Globus pallidus (tissue), 1 donor: ENCODE data around the gene ANKRD39.

ENCODE experiments used
- DNase-seq: peaks from one replicate; pipeline ENCODE4 v3.0.0-alpha.2; 2015; ENCODE audit warnings: low spot score

ANKRD39 gene

DNA sequence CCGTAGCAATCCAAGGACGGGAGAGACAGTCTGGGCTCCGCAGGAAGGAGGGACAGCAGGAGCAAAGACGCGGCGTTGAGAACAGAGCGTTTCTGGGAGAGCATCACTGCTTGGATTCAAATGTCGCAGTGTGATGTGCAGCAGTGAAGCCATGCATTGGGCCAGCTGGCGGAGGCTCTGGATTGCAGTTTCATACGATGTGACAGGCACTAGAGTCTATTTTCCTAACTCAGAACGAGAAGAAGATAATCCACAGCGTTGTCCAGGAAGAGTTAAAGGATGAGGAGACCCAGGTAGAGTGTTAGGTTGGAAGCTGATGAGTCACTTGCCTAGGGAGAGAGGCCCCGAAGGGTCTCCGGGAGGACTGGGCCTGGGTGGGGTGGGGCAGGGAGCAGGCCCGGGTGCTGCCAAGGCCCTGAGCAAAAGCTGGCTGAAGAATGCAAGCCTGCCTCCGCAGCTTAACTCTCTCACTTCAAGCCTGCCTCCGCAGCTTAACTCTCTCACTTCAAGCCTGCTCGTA, 29.7 kb upstream of the ANKRD39 start:
- DNase-seq, result no peak

DNA sequence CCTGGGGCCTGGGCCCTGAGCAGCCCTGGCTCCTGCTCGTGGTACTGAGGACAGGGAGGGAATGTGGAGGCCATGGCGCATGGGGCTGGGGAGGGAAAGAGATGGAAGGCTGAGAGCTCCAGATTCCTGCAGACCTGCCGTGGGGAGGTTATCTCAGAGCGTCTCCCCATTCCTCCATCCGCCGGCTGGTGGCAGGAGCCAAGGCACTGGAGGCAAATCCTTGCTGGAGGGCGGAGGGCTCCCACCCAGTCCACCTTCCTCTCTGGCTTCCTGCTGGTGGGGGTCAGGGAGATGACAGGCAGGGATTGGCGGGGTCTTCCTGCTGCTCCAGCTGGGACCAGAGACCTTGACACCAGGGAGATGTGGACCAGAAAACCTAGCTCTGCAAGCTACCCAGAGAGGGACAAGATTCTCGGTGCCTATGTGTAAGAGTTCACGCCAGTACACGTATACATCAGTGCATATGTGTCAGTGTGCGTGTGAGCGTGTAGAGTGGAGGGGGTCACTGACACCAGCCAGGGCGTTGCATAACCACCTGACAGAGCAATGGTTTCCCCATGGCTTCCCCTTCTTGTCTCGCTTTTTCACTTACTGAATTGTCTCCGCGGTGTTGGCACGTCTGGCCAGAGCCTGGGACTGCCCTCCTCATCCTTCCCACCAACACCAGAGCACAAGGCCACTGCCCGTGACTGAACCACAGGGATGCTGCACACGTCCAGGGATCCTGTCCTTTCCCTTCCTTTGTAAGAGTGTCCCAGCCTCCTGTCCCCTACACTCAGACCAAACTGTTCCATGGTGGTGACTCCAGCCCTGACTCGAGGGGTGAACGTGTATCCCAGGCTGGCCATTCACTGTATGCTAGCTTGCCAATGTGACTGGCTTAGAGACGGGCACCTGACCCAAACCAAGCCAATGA, 27.9 kb upstream of the ANKRD39 start:
- no peak for DNase-seq

DNA sequence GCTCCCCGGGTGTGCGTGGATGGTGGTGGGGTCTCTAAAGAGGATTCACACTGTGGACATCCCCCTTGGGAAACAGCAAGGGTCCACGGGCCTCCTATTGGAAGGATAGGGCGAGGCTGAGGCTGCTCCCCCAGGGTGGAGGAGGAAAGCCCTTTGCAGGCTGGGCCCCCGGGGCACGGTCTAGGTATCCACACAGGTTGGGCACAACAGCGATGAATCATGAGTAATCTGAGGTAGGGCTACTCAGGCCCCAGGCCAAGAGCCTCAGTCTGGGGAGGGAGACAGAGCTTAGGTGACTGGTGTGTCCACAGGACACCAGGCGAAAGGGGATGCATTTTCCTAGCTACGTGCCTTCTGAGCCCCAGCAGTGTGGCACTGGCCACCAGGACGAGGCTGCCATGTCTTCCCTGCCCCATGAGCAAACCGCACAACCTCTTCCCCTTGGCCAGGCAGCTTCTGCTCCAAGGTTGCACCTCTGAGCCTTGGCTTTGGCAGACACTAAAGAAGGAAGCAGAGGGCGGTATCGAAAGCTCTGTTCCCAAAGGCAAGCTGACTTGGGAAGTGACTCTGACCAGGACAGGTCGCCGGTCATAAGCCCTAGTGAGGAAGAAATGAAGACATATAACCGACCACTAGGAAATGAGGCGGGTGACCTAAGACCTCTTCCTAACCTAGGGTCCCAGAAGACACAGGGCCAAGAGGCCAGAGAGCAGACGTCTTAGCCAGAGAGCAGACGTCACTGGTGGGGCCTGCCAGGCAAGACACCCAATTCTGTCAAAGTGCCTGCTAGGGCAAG, 26.7 kb upstream of the ANKRD39 start:
- DNase-seq, result no peak

DNA sequence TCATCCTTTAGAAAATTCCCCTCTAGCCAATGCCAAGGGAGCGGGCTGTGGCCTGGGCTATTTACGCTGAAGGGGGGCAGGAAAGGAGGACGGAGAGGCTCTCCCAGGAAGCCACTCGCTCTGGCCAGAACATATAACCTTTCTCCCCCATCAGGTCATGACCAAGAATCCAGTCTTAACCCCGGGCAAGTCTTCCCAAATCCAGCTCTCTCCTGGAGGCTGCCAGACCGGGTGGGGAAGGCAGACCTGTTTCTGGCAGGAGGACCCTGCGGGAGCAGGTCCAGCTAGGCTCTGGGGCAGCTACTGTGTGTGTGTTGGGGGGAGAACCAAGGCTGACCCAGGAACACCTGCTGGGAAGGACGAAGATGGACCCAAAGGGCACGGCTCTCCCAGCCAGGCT, 25.5 kb upstream of the ANKRD39 start:
- DNase-seq, result no peak

DNA sequence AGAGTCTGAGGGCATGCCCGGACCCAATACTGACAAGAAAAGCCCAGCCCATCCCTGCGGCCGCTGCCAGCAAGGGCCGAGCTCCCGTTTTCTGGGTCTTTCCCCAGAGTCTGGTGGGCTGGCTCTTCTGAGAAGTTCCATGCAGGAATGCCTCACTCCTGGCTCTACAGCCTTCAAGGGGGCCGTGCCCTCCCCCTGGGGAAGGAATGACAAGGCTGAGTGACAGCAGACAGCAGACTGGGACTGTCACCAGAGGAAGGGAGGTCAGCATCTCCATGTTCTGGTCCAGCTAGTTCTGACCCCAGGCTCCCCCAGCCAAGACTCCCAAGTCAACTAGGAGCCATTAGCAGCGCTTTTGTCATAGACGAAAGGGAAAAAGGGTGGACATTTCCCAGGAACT, 25.1 kb upstream of the ANKRD39 start:
- no peak for DNase-seq

DNA sequence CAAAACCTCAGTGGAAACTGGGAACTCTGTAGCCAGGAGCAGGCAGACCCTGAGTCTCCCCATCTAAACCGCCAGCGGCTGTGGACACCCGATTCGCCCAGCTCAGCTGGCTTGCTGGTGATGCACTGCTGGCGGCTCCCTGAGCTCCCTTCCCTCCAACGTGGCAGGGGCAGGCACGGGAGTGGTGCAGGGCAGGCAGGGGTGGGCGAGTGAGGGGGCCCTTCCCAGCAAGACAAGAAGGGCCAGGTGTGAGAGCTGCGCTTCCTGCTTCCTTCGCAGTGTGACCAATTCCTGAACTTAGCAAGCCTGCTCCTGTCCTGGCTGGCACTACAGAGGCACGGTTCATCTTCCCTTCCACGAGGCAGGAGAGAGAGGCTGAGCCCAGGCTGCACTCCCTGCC, 24.4 kb upstream of the ANKRD39 start:
- no peak for DNase-seq

DNA sequence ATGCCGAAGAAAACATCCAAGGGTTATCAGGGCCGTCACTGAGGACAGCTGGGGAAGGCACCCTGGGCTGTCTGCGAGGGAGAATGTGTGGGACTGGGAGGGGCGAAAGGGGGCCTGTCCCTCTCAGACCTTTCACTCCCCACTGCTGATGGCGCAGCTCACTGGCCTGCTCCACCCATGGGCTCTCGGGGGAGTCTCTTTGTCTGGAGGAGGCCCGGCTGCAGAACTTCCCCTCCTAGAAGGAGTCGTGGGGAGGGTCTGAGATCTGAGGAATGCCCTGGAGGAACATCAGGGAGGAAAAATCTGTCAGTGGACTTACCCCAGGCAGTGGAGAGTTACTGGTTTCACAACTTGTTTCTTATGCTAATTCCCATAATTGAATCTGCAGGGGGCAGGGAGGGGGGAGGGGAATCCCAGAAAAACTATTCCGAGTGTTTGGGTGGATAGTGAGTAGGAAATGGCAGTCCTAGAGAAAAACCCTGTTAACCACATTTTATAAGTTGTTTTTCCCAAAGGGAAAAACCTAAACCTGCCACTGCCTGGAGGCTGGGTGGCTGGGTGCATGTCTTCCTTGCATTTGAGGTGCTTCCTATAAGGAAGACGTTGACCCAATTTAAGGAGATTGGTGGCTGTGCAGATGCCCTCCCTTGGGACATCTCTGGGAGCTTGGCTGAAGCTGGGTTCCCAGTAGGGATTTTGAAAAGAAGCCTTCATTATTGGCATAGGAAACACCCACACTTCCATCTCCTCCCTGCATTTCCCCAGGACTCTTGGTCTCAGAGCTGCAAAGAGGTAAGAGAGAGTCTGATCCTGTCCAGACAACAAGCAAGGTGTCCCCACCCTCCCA, 23.8 kb upstream of the ANKRD39 start:
- no peak for DNase-seq

DNA sequence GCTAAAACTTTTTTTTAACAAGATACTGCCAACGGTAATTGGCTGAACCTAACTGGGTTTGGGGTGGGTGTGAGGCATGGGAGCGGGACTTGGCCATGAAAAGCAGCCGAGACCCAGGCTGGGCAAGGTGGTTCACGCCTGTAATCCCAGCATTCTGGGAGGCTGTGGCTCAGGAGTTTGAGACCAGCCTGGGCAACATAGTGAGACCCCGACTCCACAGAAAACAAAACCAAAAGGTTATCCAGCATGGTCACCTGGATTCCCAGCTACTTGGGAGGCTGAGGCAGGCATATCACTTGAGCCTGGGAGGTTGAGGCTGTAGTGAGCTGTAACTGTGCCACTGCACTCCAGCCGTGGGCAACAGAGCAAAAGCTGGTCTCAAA, 23.1 kb upstream of the ANKRD39 start:
- DNase-seq, result no peak

DNA sequence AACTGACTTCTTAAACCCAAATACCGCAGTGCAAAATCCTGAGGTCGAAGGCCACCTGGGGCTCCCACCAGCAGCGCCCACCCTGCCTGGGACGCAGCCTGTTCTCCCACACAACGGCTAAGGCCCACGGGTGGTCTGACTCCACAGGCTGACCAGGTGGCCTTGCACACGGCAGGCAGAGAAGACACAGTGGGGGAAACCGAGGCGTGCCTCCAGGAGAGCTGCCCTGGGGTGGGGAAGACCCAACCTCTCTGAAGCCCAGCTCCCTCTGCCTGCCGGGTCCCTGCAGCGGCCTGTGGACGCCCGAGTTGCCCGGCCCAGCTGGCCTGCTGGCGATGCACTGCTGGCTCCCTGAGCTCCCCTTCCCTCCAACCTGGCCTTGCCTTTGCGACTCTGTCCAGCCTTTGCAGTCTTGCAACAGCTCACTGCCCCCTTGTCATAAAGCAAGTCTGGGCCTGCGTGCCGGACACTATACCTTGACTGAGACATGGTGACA, 21.8 kb upstream of the ANKRD39 start:
- no peak for DNase-seq

DNA sequence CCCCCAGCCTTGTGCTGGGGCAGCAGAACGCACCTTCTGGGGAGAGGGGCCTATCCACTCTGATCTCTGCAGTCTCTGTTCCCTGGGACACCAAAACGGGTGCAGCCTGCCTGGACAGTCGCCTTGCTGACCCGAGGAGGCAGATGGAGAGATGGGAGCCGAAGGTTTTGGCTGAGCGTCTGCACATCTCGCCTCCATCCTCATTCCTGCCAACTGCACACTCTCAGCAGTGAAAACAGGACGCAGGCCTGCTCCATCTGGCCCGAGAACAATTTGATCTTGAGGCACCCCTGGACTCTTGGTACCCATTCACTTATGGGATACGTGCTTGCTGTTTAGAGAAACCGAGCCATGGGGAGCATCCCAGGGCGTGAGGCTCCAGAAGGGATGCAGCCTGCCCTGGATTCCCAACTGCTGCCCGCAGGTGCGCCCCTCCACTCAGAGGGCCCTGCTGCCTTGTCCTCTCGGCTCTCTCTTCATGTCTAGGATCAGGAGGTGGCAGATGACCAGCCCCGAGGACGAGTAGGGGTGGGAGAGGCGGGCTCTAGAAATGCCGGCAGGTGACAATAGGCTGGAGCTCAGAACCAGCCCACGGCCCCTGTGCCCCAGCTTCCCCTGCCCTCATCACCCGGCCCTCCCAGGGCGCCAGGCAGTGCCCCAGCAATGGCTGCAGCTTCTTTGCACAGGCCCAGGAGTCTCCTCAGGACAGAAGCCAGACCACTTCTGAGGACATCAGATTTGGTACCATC, 21.2 kb upstream of the ANKRD39 start:
- DNase-seq, result no peak

DNA sequence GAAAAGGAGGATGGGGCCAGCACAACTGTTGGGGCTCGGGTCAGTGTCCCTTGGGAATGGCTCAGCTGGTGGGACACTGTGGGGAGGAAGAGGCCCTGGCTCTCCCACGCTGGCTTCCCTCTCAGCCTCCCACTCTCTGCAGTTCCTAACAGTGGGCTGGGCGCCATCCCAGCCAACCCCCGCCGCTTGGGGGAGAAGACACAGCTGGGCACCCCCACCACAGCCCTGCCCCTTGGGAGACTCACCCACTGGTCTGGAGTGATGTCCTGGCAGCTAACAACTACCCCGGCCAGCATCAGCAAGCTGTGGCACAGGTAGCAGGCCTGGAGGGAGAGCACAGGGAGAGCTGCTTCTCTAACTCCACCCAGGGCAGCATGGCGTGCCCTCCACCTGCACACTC, 20.4 kb upstream of the ANKRD39 start:
- DNase-seq, result no peak

DNA sequence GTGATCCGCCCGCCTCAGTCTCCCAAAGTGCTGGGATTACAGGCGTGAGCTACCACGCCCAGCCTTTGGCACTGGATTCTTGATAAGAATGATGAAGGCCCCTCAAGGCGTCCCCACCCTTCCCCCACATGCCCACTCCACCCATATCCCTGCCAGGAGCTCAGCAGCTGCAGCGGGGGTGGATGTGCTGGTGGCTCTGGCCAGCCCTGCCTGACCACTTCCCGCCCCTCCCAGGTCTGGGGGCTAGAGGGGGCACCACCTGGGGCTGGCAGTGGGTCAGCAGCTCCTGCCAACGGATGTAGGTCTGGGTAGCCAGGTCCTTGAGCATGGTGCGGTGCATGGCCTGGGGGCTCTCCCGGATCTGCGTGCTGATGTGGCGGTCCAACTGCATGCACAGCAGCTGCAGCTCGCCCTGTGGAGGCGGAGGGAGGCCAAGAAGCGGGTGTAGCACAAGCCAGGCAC, 19.8 kb upstream of the ANKRD39 start:
- no peak for DNase-seq

DNA sequence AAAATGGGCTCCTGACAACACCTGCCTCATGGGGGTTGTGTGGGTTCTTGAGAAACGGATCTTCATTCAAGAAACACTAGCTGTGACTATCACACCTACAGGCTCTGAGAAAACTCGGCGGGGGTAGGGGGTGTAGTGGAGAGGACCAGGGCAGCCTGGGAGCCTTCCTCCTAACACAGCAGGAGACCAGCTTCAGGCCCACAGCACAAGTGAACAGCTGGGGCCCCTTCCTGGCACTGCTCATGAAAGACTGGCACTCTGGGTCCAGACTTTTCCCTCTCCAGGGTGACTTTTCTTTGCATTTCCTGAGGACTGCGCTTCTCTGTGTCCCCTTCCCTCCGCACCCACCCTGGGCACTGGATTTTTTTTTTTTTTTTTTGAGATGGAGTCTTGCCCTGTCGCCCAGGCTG, 19.2 kb upstream of the ANKRD39 start:
- no peak for DNase-seq

DNA sequence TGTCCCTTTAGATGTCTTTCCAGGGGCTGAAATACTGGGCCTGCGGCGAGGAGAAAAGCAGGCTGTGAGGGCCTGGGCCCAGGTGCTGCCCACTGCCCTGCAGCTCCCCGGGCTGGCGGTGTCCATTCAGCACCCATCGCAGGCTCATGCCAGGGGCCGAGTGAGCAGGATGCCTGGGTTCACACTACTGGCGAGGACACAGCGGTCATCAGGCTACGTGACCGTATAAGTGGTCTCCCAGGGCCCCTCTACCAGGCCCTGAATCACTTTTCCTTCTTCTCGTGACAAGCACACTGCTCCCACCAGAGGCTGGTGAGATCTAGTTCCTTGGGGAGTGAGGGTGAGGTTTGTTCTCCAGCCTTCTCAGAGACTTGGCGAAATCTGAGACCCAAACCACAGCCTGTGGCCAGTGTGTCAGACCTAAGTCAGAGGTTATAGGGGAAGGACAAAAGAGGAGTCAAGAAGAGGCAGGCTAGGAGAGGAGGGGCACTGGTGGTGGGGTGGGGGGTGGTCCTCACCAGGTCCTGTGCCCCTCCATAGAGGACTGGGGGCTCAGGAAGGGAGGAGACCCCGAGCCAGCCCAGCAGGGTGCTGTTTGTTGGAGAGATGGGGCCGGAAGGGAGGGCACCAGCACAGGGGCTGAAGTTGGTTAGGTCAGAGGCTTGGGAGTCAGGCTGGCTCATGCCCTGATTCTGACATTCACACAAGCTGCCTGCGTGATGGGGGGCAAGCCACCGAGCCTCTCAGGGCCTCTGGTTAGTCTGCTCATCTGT, 18.6 kb upstream of the ANKRD39 start:
- DNase-seq, result no peak

DNA sequence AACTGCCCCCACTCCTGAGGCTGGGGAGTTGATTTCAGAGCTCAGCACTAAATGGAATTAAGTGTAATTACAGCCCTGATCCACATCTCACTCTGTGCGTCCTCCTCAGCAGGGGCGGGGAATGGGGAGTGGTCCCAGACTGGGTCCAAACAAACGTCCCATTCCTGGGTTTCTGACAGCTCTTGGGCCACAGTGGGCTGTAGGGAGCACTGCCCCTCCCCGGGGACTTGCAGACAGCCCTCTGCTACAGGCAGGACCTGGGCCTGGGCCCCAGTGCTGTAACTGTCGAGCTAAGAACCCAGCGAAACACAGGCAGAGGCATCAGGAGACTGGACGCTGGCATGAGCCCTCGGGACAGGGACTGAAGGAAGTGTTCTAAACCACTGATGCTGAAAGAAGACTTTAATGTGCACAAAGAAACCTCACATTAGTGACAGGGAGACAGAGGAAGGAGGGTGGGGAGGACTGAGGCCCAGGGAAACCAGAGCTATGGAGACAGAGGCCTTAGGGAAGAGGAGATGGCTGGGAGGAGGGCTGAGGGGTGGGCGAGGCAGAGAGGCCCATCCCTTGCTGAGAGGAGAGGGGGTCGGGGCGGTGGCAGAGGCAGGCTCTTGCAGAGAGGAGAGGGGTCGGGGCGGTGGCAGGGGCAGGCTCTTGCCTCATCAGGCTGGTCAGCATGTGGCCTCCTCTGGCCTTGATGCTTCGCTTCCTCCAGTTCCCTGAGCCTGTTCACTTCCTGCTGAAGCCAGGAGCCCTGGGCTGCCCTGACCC, 17.9 kb upstream of the ANKRD39 start:
- no peak for DNase-seq

DNA sequence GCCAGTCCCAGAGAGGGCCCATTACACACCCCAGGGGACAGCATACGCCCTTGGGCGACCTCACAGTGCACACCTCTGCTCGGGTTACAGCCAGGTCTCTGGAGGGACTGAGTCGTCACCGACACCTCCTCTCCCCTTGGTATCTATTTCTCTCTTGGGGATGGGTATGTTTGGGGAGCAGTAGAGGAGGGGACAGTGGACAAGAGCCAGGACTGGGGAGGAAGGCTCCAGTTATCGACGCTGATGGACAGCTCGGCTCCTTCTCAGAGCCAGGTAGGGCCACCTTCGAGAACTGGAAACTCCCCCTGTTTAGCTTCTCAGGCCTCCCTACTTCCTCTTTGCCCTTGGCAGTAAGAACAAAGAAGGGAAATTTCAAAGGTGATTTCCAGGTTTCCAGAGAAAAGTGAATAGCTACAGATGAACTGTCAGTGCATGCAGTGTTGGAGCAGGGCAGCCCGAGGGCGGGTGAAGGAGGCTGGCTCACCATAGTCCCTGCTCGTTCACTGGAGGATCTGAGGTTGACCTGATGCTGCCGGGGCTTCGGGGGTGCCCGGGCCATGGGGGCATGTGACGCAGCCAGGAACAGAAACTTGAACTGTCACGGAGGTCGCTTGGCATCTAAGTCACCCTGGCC, 16.5 kb upstream of the ANKRD39 start:
- no peak for DNase-seq

DNA sequence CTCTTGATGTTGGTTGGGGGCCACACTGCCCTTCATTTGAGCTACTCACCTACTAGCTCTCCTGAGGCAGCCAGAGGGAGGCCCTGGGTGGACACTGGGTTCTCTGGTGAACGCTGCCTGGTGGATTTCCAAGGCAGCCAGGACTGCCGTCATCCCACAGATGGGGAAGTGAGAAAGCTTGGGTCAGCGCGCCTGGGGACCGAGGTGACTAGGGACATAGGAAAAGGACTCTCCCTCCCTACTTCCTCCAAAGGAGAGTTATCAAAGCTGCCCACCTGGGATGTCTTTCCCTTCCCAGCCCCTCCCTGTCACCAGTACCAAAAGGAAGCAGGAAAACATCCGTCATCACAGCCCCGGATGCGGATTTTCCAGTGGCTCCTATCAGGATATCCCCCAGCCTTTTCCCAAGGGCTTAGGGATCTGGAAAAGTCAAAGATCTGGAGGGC, 15.9 kb upstream of the ANKRD39 start:
- no peak for DNase-seq

DNA sequence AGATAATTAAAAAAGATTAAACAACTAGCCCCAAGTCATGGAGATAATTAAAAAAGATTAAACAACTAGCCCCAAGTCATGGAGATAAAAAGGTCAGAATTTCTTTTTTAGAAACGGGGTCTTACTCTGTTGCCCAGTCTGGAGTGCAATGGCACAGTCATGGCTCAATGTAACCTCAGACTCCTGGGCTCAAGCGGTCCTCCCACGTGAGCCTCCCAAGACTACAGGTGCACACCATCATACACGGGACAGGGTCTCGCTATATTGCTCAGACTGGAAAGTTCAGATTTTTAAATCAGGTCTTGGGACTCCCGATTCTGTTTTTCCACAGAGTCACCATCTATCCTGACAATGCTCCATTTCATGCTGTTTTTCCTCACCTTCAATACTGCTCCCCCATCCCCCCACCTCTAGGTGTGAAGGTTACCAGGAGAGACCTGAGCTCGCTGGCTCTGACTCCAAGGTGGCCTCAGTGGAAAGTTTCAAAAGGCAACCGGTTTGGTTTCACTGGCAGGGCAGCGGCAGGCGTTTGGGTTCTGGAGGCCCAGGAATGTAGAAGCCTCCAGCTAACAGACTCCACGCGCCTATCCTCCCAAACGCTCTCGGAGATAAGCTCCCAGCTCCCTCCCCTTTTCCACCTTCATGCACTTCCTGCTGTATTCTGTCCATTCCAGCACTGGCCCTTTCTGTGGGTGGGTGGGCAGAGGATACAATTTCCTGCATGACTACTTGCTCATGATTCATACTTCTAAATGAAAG, 15.0 kb upstream of the ANKRD39 start:
- no peak for DNase-seq
